GM04503 (cell line): Measurements from ENCODE around the gene DST.
"Not testable (repeated sequence)": the region's sequence is repeated elsewhere in the genome, so short reads cannot be mapped to it uniquely, and the experiment has no call there.

Experiments
- DNase-seq: peaks from one replicate; pipeline ENCODE4 v3.0.0-alpha.2; 2012; ENCODE audit warnings: low read depth

The DST gene

DNA sequence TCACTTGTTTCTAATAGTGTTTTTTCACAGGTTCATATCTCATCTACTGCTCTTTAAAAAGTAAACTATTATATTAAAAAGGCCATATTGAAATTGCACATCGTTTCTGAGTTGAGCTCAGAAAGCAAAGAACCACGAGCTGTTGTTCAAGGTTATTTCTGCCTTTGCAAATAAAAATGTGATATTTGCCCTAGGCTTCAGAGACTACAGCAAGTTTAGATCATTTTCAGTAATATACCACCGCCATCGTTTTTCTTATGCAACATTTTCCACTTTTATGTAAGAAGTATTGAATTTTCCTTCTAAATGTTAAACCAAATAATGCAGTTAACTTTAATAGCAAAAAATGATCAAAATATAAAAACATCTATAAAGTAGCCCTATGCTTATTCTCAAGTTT is 71.1 kb downstream of the DST start:
- DNase-seq = no peak

DNA sequence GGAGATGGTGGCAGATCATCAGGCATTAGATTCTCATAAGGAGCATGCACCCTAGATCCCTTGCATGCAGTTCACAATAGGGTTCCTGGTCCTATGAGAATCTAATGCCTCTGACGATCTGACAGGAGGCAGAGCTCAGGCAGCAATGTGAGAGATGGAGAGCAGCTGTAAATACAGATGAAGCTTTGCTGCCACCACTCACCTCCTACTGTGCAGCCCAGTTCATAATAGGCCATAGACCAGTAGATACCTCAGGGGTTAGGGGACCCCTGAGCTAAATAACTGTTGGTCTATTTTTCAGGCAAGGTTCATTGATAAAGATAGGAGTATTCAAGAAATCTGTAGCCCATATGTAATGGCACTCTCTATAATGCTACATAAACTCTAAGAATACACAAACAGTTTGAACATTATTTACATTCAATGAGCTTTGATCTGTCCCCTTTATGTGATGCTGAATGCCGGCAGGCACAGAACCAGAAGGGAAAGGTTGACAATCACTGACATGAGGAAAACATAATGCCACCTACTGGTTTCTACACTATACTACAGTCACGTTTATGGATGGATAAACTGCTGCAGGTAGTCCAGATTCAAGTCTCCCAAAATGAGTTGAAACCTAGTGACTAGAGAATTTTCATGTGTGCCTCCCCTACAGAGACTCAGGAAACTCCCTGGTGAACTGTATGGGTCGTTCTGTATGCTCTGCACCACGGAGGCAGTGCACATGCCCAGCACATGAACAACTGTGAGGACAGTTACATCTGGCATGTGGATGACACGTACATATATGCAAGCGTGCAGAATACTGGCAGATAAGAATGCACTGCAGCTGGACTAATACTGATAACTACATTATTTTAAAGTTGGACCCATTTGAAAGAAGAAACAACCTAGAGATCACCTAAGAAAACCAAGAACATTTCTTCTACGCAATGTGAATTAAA is 72.0 kb downstream of the DST start:
- DNase-seq = no peak

DNA sequence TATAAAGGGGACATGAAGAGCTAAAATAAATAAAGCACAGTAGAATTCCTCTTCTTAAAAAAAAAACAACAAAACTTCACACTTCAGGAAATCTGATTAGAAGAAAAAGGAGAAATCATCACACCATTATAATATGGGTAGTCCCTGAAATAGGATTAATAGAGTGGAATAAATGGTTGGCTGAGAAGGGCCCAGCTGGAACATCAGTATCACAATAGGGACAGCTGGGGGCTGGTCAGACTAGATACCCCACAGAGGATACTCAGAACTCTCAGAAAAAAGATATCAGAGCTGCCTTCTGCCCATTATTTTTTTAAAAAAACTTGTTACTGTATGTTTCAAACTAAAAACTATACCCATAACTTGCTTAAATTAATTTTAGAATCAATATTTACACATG is 75.2 kb downstream of the DST start:
- DNase-seq = no peak

DNA sequence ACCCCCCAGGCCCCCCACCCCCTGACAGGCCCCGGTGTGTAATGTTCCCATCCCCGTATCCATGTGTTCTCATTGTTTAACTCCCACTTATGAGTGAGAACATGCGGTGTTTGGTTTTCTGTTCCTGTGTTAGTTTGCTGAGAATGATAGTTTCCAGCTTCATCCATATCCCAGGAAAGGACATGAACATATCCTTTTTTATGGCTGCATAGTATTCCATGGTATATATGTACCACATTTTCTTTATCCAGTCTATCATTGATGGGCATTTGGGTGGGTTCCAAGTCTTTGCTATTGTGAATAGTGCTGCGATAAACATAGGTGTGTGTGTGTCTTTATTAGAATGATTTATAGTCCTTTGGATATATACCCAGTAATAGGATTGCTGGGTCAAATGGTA is 80.0 kb downstream of the DST start:
- not testable (repeated sequence) for DNase-seq

DNA sequence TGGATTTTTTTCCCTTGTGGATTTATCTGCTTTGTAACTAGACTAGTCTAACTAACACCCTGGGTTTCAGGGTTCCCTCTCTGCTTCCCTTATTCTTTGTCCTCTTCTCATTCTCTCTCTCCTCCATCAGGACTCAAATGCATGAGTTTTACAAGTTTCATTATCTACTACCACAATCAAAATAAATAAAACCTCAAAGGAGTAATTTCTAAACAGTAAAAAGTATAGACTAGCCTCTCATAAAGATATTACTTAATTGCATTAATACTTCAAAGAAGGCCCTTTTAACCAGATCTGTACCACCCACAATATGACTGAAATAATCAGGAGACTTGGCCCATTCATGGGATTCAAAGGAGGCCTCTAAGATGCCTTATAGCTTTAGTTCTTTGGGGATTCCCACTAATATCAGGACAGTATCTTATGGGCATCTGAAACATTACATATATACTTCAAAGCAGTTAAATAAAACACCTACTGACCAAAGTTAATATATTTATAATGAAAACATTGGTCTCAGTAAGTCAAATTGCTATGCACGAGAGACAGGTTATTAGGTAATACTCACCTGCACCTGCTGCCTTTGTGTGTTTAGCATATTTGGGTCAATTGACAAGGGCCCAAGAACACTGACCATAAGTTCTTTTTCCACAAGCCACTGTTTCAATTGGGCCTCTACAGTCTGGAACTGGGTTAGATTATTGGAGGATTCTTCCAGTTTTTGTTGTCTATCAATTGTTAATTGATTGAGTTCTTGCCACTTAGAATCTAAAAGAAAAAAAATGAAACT is 85.7 kb downstream of the DST start:
- DNase-seq = no peak

DNA sequence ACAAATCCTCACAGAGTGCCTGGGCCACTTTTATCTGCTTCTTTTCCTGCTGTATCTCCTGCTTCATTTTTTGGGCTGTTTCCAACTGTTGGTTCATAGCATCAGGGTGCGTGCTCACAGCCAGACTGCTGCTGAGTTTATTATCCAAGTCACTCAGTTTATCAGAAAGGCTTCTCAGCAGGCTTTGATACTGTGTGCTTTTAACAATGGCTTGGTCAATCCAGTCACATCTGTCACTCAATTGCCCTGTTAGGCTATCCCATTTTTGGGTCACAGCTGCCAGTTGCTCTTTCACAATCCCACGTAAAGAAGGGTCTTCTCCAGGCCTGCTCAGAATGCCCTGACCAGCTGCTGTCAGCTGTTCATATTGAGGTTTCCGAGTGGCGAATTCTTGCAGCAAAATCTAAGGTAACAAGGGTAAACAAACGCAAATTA is 87.2 kb downstream of the DST start:
- DNase-seq = no peak

DNA sequence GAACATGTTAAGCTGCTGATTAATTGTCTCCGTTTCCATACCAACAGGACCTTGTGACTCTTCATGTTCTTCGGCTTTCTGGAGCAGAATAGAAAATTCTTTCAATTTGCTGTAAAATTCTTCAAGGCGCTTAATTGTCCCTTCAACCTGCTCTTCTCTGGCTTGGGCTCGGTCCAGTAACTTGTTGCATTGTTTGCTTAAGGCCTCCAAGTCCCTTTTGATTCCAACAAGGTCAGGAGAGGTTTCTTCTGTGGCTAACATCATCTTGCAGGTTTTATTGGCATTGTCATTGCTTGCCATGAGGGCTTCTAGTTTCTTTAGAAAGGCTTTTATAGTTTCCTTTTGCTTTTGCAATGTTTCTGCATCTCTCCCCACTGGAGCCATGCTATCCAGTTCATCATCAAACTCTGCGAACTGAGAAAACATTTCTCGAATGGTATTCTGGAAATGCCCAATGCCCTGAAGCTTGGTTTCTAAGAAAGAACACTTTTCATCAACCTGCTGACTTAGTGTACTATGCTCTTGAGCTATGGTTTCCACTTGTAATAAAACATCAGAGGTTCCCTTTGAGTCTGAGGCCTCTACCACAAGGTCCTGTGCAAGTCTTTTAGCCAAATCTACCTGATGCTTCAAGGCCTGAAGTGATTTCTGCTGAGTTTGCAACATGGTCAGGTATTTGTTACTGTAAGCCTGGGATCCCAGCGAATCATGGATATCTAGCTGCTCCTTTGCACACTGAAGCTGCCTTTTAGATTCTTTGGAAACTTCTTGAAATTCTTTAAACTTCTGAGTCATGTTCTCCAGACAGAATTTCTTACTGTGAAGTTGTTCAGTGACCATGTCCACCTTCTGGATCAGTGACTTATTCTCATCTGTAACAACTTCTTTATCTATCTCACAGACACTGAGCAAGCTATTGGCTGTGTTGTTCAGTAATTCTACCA is 90.2 kb downstream of the DST start:
- DNase-seq = no peak

DNA sequence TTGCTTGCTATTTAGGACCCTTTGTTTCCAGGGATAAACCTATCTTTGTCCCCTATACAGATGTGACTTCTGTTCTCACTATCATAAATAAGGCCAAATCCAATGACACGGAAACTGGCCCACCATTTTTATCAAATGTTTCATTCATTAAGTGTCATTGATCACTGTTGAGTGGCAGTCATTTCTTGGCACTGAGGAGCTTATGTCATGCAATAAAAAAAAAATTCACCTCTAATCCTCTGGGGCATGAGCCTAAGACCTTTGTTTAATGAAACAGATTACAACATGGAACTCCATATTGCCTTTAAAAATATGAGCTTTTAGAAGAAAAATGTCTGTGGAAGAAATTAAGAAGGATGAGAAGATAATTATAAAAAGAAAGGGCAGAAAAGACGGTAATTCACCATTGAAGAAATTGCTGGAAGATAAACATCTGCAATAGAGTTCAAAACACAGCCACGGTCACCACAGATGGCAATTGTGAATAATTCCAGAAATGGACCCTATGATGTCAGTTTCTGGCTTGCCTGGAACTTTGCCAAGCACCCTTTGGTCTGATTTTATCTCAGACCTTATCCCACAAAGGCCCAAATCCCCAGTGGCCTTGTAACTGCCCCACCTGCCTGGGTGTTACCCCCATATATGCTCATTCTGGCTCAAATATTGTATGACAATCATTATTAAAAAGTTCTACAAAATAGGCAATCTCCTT is 91.1 kb downstream of the DST start:
- DNase-seq = no peak

DNA sequence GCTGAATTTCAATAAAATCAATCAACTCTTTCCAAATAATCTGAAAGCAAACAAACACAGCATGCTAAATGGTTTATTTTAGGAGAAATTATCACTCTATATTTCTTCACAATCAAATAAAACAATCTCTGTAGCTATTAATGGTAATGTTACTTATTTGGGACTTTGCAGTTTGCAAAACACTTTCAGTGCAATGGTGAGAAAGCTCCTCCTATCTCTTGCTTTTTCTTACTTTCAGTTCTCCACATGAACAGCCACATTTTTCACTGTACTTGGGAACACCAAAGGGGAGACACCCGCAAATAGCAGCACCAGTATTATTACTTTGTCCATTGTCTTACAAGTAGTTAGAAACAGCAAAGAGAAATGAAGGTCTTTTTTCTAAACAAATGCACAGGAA is 92.4 kb downstream of the DST start:
- DNase-seq = no peak

DNA sequence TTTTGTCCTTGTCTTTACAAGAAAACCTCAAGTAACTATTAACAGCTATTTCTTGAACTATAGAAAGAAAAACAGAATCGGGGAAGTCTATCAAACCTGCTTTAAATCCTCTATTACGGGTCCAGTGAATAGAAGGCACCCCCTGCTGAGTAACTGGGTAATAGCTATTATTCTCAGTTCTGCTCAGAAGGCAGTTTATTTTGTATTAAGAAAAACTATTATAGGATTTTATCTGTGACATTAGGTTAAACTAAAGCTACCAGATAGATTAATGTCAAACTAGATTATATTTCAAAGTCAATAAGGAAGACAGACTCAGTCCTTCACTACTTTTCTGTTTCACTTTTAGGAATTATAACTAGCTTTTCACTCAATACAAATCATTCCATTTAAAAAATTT is 93.7 kb downstream of the DST start:
- no peak for DNase-seq

DNA sequence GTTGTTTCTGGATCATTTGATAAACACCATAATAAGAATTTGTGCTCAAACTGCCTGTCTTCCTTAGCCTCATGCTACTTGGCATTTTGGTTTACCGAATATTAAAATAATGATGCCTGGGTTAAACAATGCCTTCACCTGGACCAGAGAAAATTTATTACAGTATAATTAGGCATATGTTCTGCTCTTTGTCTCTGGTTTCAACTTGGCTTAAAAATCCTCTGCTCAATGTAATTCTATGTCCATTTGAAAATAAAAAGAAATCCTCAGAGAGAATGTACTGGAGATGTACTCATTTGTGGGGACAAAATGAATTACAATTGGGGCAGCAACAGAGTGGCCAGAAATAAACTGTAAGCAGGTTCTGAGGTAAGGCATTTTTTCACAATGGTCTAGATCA is 95.0 kb downstream of the DST start:
- DNase-seq = no peak

DNA sequence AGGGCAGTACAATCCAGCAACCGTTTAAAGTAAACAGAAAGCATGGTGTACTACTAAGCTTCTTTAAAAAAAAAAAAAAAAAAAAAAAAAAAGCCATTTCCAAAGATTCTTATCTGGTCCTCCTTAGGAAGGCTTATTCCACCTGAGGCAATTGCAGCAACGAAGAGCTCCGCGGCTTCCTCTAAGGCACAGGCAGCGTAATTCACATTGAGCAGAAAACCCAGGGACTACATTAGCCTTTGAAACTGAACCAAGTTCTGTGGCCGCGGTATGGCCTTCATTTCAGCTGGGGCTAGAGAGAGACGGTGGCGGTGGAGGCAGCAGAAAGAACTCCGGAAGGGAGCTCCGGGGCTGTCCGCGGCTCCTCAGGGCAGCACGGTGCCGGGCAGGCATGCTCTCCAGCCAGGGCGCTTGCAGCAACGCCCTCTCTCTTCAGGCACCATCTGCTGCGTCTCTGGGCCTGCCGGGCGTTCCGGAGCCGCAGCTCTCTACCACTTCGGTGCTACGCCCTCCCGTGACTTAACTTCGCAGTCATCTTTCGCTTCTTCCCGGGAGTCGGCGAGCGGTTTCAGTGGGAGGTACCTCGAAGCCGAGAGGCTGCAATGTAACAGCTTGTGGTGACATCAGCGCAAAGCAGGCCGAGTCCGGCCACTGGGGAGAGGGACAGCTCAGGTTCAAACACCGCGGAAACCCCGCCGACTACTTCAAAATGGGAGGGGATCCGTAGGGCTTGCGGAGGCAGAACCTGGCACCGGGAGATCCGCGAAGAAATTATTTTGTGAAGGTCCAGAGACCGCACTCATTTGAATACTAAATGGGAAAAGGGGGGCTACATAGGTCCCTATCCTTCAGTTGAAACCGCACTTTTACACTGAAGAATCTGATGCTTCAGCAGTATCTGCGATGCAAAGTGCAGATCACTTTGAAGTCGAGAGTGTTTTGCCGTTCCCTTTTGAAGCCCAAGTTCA is 100.0 kb downstream of the DST start:
- DNase-seq = peak; percentile 92

DNA sequence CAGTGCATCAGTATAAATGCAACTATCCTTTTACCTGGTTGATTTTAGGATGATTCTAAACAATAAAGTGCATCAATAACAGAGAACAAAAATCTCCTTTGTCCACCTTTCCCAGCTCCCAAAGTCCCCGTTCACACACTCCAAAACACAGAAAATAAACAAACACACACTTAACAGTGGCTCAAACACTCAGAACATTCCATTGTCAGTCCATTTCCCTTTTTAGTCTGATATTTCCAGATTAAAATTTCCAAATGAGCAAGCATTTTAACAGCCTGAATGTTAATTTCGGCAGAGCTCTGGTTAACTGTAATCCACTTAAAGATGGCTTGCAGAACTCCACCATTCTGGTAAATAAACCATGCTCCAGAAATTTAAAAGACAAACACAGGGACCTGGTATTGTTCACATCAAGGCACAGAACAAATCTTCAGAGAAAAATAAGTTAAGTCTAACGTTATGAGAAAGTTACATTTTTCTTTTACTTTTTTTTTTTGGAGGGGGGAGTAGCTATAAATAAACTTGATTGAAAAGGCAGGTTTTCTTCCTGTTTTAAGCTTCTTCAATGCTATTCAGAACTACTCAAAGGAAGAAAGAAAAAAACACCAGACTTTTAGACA is 100.8 kb downstream of the DST start:
- DNase-seq = no peak

DNA sequence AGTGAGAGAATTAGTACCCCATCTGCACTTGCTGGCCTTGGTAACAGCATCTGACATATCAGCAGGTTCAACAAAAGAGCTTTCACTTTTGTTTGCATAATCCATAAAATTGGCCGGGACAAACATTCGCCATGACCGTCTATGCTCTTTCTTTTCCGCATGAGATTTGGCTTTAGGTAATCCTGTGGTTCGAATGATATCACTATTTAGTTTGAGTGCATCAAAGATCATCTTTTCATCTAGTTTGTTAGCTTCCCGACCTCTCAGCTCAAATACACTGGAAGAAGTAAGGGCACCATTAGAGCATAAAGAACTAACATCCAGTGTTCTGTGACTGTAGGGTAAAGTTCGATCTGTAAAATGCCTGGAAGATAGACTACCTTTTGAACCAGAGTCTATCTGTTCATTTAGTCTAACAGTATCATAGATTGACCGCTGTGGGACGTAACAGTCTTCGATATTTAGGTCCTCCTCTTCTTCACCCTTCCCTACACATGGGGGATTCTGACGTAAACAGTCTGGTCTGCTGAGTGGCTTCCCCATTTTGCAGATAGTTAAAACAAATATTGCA is 101.6 kb downstream of the DST start:
- no peak for DNase-seq

DNA sequence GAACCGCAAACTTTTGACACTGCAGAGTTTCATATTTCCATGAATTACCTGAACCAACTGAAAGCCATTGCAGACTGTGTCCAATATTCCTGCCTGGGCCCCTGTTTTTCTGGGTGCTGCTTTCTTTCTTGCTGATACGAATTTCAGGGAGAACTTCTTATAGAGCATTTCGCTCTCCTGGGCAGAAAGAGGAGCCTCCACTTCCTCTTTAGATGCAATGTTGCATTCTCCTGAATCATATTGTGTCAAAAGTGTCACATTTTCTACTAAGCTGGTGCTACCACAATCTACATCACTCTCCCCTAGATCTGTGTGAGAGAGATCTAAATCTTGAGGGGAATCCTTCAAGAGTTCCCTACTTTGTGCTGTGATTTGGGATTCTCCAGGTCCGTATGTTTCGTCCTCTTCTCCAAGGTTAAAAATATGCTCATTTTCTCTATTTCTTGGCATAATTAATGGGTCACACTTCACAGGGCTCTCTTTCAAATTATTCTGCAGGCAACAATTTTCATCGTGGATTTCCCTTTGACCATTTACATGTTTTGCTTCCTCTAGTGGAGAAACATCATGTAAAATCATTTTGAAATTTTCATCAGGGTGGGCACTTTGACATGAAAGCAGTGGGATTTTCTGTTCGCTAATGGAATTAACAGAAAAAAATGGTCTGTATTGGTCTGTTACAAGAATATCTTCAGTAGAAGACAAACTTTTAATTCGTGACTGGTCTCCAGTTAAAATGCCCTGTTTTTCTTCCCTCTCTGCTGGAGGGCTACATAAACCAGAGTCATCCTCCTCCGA is 102.3 kb downstream of the DST start:
- DNase-seq = no peak

DNA sequence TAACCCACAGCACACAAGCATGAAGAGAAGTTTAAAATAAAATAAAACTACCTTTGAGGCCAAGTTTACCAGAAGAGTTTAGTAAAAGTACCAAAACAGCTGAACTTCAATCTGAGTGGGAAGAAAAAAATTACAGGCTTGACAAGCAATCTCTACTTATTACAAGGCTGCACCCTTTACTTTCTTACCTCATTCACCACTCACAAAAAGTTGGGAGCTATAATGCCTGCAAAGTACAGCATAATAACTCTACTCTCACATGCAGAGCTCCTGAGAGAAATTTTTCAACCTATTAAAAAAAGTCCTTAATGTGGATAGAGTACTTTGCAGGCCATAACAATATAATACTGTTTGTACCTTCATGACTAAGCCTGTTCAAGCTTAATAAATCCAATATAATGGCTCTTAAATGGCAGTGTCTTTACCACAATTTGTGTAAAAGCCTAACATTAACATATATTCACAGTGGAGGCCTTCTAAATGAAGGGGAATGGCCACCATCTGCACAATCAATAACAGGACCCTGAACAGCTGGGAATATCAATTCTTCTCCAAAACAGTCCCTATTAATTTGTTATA is 103.1 kb downstream of the DST start:
- DNase-seq = no peak

DNA sequence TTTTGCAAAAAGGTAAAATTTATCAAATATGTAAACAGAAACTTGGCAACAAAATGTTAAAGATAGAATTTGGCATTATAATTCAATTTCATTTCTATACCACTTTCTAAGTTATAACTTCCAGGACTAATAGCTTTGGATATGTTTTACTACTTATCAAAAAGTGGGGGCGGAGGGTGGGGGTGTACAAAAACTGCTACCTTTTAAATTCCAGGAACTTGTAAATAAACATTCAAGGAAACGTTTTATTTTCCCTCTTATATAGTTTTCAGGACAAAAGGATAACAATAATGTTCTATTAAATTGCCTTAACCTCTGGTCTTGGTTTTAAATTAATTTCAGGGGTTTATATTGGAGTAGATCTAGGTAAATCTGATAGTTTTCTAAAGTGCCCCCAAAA is 103.8 kb downstream of the DST start:
- DNase-seq = no peak

DNA sequence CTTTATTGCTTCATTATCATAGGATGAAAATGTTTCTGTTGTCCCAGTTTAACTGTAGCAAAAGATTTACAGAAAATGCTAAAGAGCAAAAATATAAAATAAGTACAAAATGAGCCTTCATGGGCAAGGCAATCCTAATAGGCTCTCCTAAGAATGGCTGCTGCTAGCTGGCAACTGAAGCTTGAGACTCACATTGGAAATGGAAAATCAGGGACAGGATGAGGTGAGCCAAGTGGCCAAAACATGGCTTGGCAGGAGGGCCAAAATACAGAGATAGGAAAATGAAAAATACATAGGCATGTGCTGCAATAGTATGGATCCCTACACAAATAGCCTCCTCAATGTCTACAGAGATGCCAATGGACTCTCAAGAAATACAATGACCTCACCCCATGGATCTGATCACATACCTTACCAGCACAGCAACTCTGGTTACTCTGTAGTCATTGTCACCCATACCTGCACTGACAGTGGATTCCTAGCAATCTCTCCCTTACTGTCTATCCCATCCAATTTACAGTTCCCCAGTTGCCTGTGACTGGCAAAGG is 105.4 kb downstream of the DST start:
- no peak for DNase-seq
